ENCODE results near the gene ZNF273.
"Not testable (repeated sequence)": the region's sequence is repeated elsewhere in the genome, so short reads cannot be mapped to it uniquely, and the experiment has no call there.

Gene ZNF273

GRCh38 chr7:64908358-64908757 is 5.3 kb downstream of the ZNF273 start:
- Histone ChIP-seq H3K79me1 (ENCODE audit: low read depth, low read length) (peaks cover 1% of the 10 kb centered on the region), H3K4me2 (ENCODE audit: insufficient read depth, low read length, poor library complexity, severe bottlenecking) (no peak overlapping the region), H3K4ac (ENCODE audit: low read length) (no peak overlapping the region), H3K9ac (ENCODE audit: low read depth, low read length, poor library complexity) (peak overlapping the region; percentile 30), H4K91ac (ENCODE audit: low read depth, low read length, poor library complexity) (no peak overlapping the region), H3K4me1 (ENCODE audit: control insufficient read depth in 2 of 2, insufficient read depth in 1 of 2, low read depth in 1 of 2, low read length in 2 of 2) (peaks cover 0 to 3% of the 10 kb centered on the region in 2 donors), H2AFZ (ENCODE audit: low read length) (no peak overlapping the region), H3K18ac (ENCODE audit: low read length) (no peak overlapping the region), H3K4me3 (ENCODE audit: low read length in 2 of 2) (no peak overlapping the region), H4K8ac (ENCODE audit: low read depth, low read length) (no peak overlapping the region), H2BK15ac (ENCODE audit: low read length) (no peak overlapping the region), H3K9me3 (replicated peaks in 1 of 2; ENCODE audit: control insufficient read depth in 2 of 2, insufficient read depth in 1 of 2, low read depth in 1 of 2, low read length in 2 of 2) (peaks cover 1 to 68% of the 10 kb centered on the region in 2 donors), H3K27ac (replicated peaks; ENCODE audit: low read length) (no peak overlapping the region), H2AK5ac (ENCODE audit: low read depth, low read length) (no peak overlapping the region), H3K14ac (ENCODE audit: low read length) (no peak overlapping the region), H2BK120ac (ENCODE audit: low read depth, low read length) (no peak overlapping the region), H3K36me3 (replicated peaks in 1 of 2; ENCODE audit: control insufficient read depth in 2 of 2, insufficient read depth in 2 of 2, low read length in 2 of 2) (peaks cover 0 to 46% of the 10 kb centered on the region in 2 donors), H3K23ac (ENCODE audit: low read depth, low read length, poor library complexity) (no peak overlapping the region), H3K27me3 (ENCODE audit: control insufficient read depth in 3 of 3, insufficient read depth in 3 of 3, low read depth in 1 of 3, low read length in 3 of 3) (no peaks in the 10 kb centered on the region), H2BK5ac (ENCODE audit: low read length) (no peak overlapping the region), H2BK12ac (ENCODE audit: low read length) (no peak overlapping the region)
- no CpG with 5 or more reads among the region's 2 CpGs for WGBS, 2 donors (ENCODE audit: extremely low coverage in 2 of 2, insufficient read length in 2 of 2, insufficient replicate concordance in 1 of 2)
- no peak for DNase-seq (ENCODE audit: low spot score)

GRCh38 chr7:64914557-64914956 is 11.5 kb downstream of the ZNF273 start:
- Histone ChIP-seq H3K9ac (ENCODE audit: low read depth, low read length, poor library complexity) (no peak overlapping the region), H3K27me3 (ENCODE audit: control insufficient read depth in 3 of 3, insufficient read depth in 3 of 3, low read depth in 1 of 3, low read length in 3 of 3) (no peaks in the 10 kb centered on the region), H4K91ac (ENCODE audit: low read depth, low read length, poor library complexity) (no peak overlapping the region), H2BK5ac (ENCODE audit: low read length) (no peak overlapping the region), H3K36me3 (replicated peaks in 1 of 2; ENCODE audit: control insufficient read depth in 2 of 2, insufficient read depth in 2 of 2, low read length in 2 of 2) (peaks cover 2 to 59% of the 10 kb centered on the region in 2 donors), H2BK12ac (ENCODE audit: low read length) (no peak overlapping the region), H2AFZ (ENCODE audit: low read length) (no peak overlapping the region), H4K8ac (ENCODE audit: low read depth, low read length) (no peak overlapping the region), H3K4me2 (ENCODE audit: insufficient read depth, low read length, poor library complexity, severe bottlenecking) (no peak overlapping the region), H3K4me3 (ENCODE audit: low read length in 2 of 2) (no peak overlapping the region), H3K9me3 (replicated peaks in 1 of 2; ENCODE audit: control insufficient read depth in 2 of 2, insufficient read depth in 1 of 2, low read depth in 1 of 2, low read length in 2 of 2) (peaks cover 3 to 84% of the 10 kb centered on the region in 2 donors), H2BK15ac (ENCODE audit: low read length) (no peak overlapping the region), H2AK5ac (ENCODE audit: low read depth, low read length) (no peak overlapping the region), H3K4ac (ENCODE audit: low read length) (no peak overlapping the region), H2BK120ac (ENCODE audit: low read depth, low read length) (no peak overlapping the region), H3K23ac (ENCODE audit: low read depth, low read length, poor library complexity) (no peak overlapping the region), H3K4me1 (ENCODE audit: control insufficient read depth in 2 of 2, insufficient read depth in 1 of 2, low read depth in 1 of 2, low read length in 2 of 2) (no peaks in the 10 kb centered on the region), H3K14ac (ENCODE audit: low read length) (no peak overlapping the region), H3K79me1 (ENCODE audit: low read depth, low read length) (peaks cover 3% of the 10 kb centered on the region), H3K18ac (ENCODE audit: low read length) (no peak overlapping the region), H3K27ac (replicated peaks; ENCODE audit: low read length) (no peak overlapping the region)
- WGBS, 2 donors (ENCODE audit: extremely low coverage in 2 of 2, insufficient read length in 2 of 2, insufficient replicate concordance in 1 of 2) = no CpG with 5 or more reads among the region's 3 CpGs
- DNase-seq (ENCODE audit: low spot score) = no peak

- H2BK120ac ChIP-seq (ENCODE audit: low read depth, low read length); H3K27ac ChIP-seq (replicated peaks; ENCODE audit: low read length); H3K79me1 ChIP-seq (ENCODE audit: low read depth, low read length); H3K18ac ChIP-seq (ENCODE audit: low read length); H3K4me1 ChIP-seq (ENCODE audit: control insufficient read depth in 2 of 2, insufficient read depth in 1 of 2, low read depth in 1 of 2, low read length in 2 of 2); H3K4ac ChIP-seq (ENCODE audit: low read length); H2AK5ac ChIP-seq (ENCODE audit: low read depth, low read length); H3K4me3 ChIP-seq (ENCODE audit: low read length in 2 of 2); H3K4me2 ChIP-seq (ENCODE audit: insufficient read depth, low read length, poor library complexity, severe bottlenecking); H3K9ac ChIP-seq (ENCODE audit: low read depth, low read length, poor library complexity); DNase-seq (ENCODE audit: low spot score); H4K91ac ChIP-seq (ENCODE audit: low read depth, low read length, poor library complexity); H2BK12ac ChIP-seq (ENCODE audit: low read length); H4K8ac ChIP-seq (ENCODE audit: low read depth, low read length); H3K27me3 ChIP-seq (ENCODE audit: control insufficient read depth in 3 of 3, insufficient read depth in 3 of 3, low read depth in 1 of 3, low read length in 3 of 3); H3K14ac ChIP-seq (ENCODE audit: low read length); H2BK5ac ChIP-seq (ENCODE audit: low read length); H2AFZ ChIP-seq (ENCODE audit: low read length); H2BK15ac ChIP-seq (ENCODE audit: low read length); H3K23ac ChIP-seq (ENCODE audit: low read depth, low read length, poor library complexity): not testable (repeated sequence)
- Histone ChIP-seq H3K36me3 (replicated peaks in 1 of 2; ENCODE audit: control insufficient read depth in 2 of 2, insufficient read depth in 2 of 2, low read length in 2 of 2) (peaks cover 2 to 66% of the 10 kb centered on the region in 2 donors), H3K9me3 (replicated peaks in 1 of 2; ENCODE audit: control insufficient read depth in 2 of 2, insufficient read depth in 1 of 2, low read depth in 1 of 2, low read length in 2 of 2) (peaks cover 3 to 87% of the 10 kb centered on the region in 2 donors)
- no CpG with 5 or more reads among the region's 9 CpGs for WGBS, 2 donors (ENCODE audit: extremely low coverage in 2 of 2, insufficient read length in 2 of 2, insufficient replicate concordance in 1 of 2)
Observed at GRCh38 chr7:64915301-64915700, 12.2 kb downstream of the ZNF273 start.

- H3K4me3 ChIP-seq (ENCODE audit: low read length in 2 of 2); H2BK120ac ChIP-seq (ENCODE audit: low read depth, low read length): not testable (repeated sequence)
- no CpG with 5 or more reads among the region's 4 CpGs for WGBS, 2 donors (ENCODE audit: extremely low coverage in 2 of 2, insufficient read length in 2 of 2, insufficient replicate concordance in 1 of 2)
Observed at GRCh38 chr7:64928252-64929187, 25.4 kb downstream of the ZNF273 start.

More at GRCh38 chr7:64928252-64929187, 25.4 kb downstream of the ZNF273 start:
- not testable (repeated sequence) for DNase-seq (ENCODE audit: low spot score); H3K27ac ChIP-seq (replicated peaks; ENCODE audit: low read length); H2BK15ac ChIP-seq (ENCODE audit: low read length); H4K8ac ChIP-seq (ENCODE audit: low read depth, low read length); H3K27me3 ChIP-seq (ENCODE audit: control insufficient read depth in 3 of 3, insufficient read depth in 3 of 3, low read depth in 1 of 3, low read length in 3 of 3); H2BK5ac ChIP-seq (ENCODE audit: low read length); H3K4me2 ChIP-seq (ENCODE audit: insufficient read depth, low read length, poor library complexity, severe bottlenecking); H3K9ac ChIP-seq (ENCODE audit: low read depth, low read length, poor library complexity); H3K4ac ChIP-seq (ENCODE audit: low read length); H3K23ac ChIP-seq (ENCODE audit: low read depth, low read length, poor library complexity); H2AFZ ChIP-seq (ENCODE audit: low read length); H3K14ac ChIP-seq (ENCODE audit: low read length); H3K4me1 ChIP-seq (ENCODE audit: control insufficient read depth in 2 of 2, insufficient read depth in 1 of 2, low read depth in 1 of 2, low read length in 2 of 2); H2BK12ac ChIP-seq (ENCODE audit: low read length); H3K79me1 ChIP-seq (ENCODE audit: low read depth, low read length); H4K91ac ChIP-seq (ENCODE audit: low read depth, low read length, poor library complexity); H2AK5ac ChIP-seq (ENCODE audit: low read depth, low read length); H3K18ac ChIP-seq (ENCODE audit: low read length)
- Histone ChIP-seq H3K36me3 (replicated peaks in 1 of 2; ENCODE audit: control insufficient read depth in 2 of 2, insufficient read depth in 2 of 2, low read length in 2 of 2) (peaks cover 6 to 76% of the 10 kb centered on the region in 2 donors), H3K9me3 (replicated peaks in 1 of 2; ENCODE audit: control insufficient read depth in 2 of 2, insufficient read depth in 1 of 2, low read depth in 1 of 2, low read length in 2 of 2) (peaks cover 6 to 87% of the 10 kb centered on the region in 2 donors)
